ENCODE results near the gene PCDH9.

The PCDH9 gene

DNA sequence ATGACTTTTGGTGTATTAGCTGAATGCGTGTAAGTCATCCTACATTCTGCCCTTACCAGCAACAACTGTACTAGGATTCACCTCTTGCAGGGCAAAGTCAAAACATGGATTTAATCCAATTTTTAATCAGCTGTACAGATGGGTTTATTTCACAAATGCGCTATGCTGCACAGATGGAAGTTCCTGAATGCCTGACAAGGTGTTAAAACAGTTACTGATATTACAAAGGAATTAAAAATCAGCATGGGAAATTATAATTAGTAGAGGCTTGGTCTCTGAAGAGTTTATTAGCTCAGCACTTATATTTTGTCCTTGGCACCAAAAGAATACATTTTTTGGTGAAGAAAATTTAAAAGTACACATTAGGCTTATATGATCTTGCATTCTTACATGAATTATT, 448.9 kb downstream of the PCDH9 start:
- Histone ChIP-seq H3K4me1 (ENCODE audit: control insufficient read depth in 2 of 2, insufficient read depth in 1 of 2, low read depth in 1 of 2, low read length in 2 of 2) (no peaks in the 10 kb centered on the region), H3K27ac (replicated peaks; ENCODE audit: low read length) (no peak overlapping the region), H2BK120ac (ENCODE audit: low read depth, low read length) (no peak overlapping the region), H3K36me3 (replicated peaks in 1 of 2; ENCODE audit: control insufficient read depth in 2 of 2, insufficient read depth in 2 of 2, low read length in 2 of 2) (no peaks in the 10 kb centered on the region), H3K9me3 (replicated peaks in 1 of 2; ENCODE audit: control insufficient read depth in 2 of 2, insufficient read depth in 1 of 2, low read depth in 1 of 2, low read length in 2 of 2) (no peaks in the 10 kb centered on the region), H3K18ac (ENCODE audit: low read length) (no peak overlapping the region), H2AFZ (ENCODE audit: low read length) (no peak overlapping the region), H2BK15ac (ENCODE audit: low read length) (no peak overlapping the region), H3K14ac (ENCODE audit: low read length) (no peak overlapping the region), H3K4me2 (ENCODE audit: insufficient read depth, low read length, poor library complexity, severe bottlenecking) (no peak overlapping the region), H3K23ac (ENCODE audit: low read depth, low read length, poor library complexity) (no peak overlapping the region), H4K8ac (ENCODE audit: low read depth, low read length) (no peak overlapping the region), H2BK5ac (ENCODE audit: low read length) (no peak overlapping the region), H2BK12ac (ENCODE audit: low read length) (no peak overlapping the region), H4K91ac (ENCODE audit: low read depth, low read length, poor library complexity) (no peak overlapping the region), H3K4me3 (ENCODE audit: low read length in 2 of 2) (no peak overlapping the region), H3K79me1 (ENCODE audit: low read depth, low read length) (no peaks in the 10 kb centered on the region), H3K9ac (ENCODE audit: low read depth, low read length, poor library complexity) (no peak overlapping the region), H3K4ac (ENCODE audit: low read length) (no peak overlapping the region), H2AK5ac (ENCODE audit: low read depth, low read length) (no peak overlapping the region), H3K27me3 (ENCODE audit: control insufficient read depth in 3 of 3, insufficient read depth in 3 of 3, low read depth in 1 of 3, low read length in 3 of 3) (no peaks in the 10 kb centered on the region)
- no CpG with 5 or more reads among the region's 2 CpGs for WGBS, 2 donors (ENCODE audit: extremely low coverage in 2 of 2, insufficient read length in 2 of 2, insufficient replicate concordance in 1 of 2)
- DNase-seq (ENCODE audit: low spot score), result no peak

- no peak for DNase-seq (ENCODE audit: low spot score)
- H2BK120ac ChIP-seq (ENCODE audit: low read depth, low read length), result no peak overlapping the region
- no peaks in the 10 kb centered on the region for H3K4me1 ChIP-seq (ENCODE audit: control insufficient read depth in 2 of 2, insufficient read depth in 1 of 2, low read depth in 1 of 2, low read length in 2 of 2)
- H4K91ac ChIP-seq (ENCODE audit: low read depth, low read length, poor library complexity), result no peak overlapping the region
- H3K27ac ChIP-seq (replicated peaks; ENCODE audit: low read length), result no peak overlapping the region
- H3K14ac ChIP-seq (ENCODE audit: low read length), result no peak overlapping the region
- H3K9me3 ChIP-seq (replicated peaks in 1 of 2; ENCODE audit: control insufficient read depth in 2 of 2, insufficient read depth in 1 of 2, low read depth in 1 of 2, low read length in 2 of 2), result no peaks in the 10 kb centered on the region
- no peak overlapping the region for H3K4me2 ChIP-seq (ENCODE audit: insufficient read depth, low read length, poor library complexity, severe bottlenecking)
- H2BK12ac ChIP-seq (ENCODE audit: low read length), result no peak overlapping the region
- no peak overlapping the region for H3K23ac ChIP-seq (ENCODE audit: low read depth, low read length, poor library complexity)
- H3K9ac ChIP-seq (ENCODE audit: low read depth, low read length, poor library complexity), result no peak overlapping the region
- no peak overlapping the region for H3K18ac ChIP-seq (ENCODE audit: low read length)
- no peak overlapping the region for H2AFZ ChIP-seq (ENCODE audit: low read length)
- H2BK15ac ChIP-seq (ENCODE audit: low read length), result no peak overlapping the region
- H3K4ac ChIP-seq (ENCODE audit: low read length), result no peak overlapping the region
- no peaks in the 10 kb centered on the region for H3K79me1 ChIP-seq (ENCODE audit: low read depth, low read length)
- WGBS, 2 donors (ENCODE audit: extremely low coverage in 2 of 2, insufficient read length in 2 of 2, insufficient replicate concordance in 1 of 2), result no CpG with 5 or more reads among the region's 3 CpGs
- H2BK5ac ChIP-seq (ENCODE audit: low read length), result no peak overlapping the region
- H3K36me3 ChIP-seq (replicated peaks in 1 of 2; ENCODE audit: control insufficient read depth in 2 of 2, insufficient read depth in 2 of 2, low read length in 2 of 2), result no peaks in the 10 kb centered on the region
- no peak overlapping the region for H2AK5ac ChIP-seq (ENCODE audit: low read depth, low read length)
- H3K4me3 ChIP-seq (ENCODE audit: low read length in 2 of 2), result no peak overlapping the region
- no peaks in the 10 kb centered on the region for H3K27me3 ChIP-seq (ENCODE audit: control insufficient read depth in 3 of 3, insufficient read depth in 3 of 3, low read depth in 1 of 3, low read length in 3 of 3)
- H4K8ac ChIP-seq (ENCODE audit: low read depth, low read length), result no peak overlapping the region
Observed at GRCh38 chr13:66780814-66781213, 449.3 kb downstream of the PCDH9 start.

DNA sequence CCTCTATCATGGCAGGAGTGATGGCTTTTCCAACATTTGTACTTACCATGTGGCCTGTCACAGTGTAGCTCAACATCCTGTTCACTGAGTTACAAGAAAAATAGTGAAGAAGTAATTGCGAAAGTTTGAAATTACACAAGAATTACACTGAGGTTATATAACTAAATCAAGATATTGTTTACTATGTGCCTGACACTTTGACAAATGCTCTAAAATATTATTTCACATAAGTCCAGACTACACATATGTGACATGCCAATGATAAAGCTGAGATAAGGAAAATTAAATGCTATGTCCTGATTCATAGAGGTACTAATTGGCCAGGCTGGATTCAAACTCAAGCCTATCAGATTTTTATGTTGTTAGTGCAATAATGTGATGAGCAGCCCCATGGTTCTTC, 451.7 kb downstream of the PCDH9 start:
- Histone ChIP-seq H3K23ac (ENCODE audit: low read depth, low read length, poor library complexity) (no peak overlapping the region), H3K9ac (ENCODE audit: low read depth, low read length, poor library complexity) (no peak overlapping the region), H2AK5ac (ENCODE audit: low read depth, low read length) (no peak overlapping the region), H3K79me1 (ENCODE audit: low read depth, low read length) (no peaks in the 10 kb centered on the region), H2BK5ac (ENCODE audit: low read length) (no peak overlapping the region), H3K4me3 (ENCODE audit: low read length in 2 of 2) (no peak overlapping the region), H2BK120ac (ENCODE audit: low read depth, low read length) (no peak overlapping the region), H3K9me3 (replicated peaks in 1 of 2; ENCODE audit: control insufficient read depth in 2 of 2, insufficient read depth in 1 of 2, low read depth in 1 of 2, low read length in 2 of 2) (no peaks in the 10 kb centered on the region), H4K91ac (ENCODE audit: low read depth, low read length, poor library complexity) (no peak overlapping the region), H2AFZ (ENCODE audit: low read length) (no peak overlapping the region), H3K4me1 (ENCODE audit: control insufficient read depth in 2 of 2, insufficient read depth in 1 of 2, low read depth in 1 of 2, low read length in 2 of 2) (no peaks in the 10 kb centered on the region), H3K27ac (replicated peaks; ENCODE audit: low read length) (no peak overlapping the region), H3K27me3 (ENCODE audit: control insufficient read depth in 3 of 3, insufficient read depth in 3 of 3, low read depth in 1 of 3, low read length in 3 of 3) (no peaks in the 10 kb centered on the region), H3K4ac (ENCODE audit: low read length) (no peak overlapping the region), H4K8ac (ENCODE audit: low read depth, low read length) (no peak overlapping the region), H2BK12ac (ENCODE audit: low read length) (no peak overlapping the region), H3K18ac (ENCODE audit: low read length) (no peak overlapping the region), H3K14ac (ENCODE audit: low read length) (no peak overlapping the region), H3K4me2 (ENCODE audit: insufficient read depth, low read length, poor library complexity, severe bottlenecking) (no peak overlapping the region), H3K36me3 (replicated peaks in 1 of 2; ENCODE audit: control insufficient read depth in 2 of 2, insufficient read depth in 2 of 2, low read length in 2 of 2) (no peaks in the 10 kb centered on the region), H2BK15ac (ENCODE audit: low read length) (no peak overlapping the region)
- DNase-seq (ENCODE audit: low spot score), result no peak
- no CpG with 5 or more reads among the region's 1 CpG for WGBS, 2 donors (ENCODE audit: extremely low coverage in 2 of 2, insufficient read length in 2 of 2, insufficient replicate concordance in 1 of 2)

- Histone ChIP-seq H3K23ac (ENCODE audit: low read depth, low read length, poor library complexity) (no peak overlapping the region), H3K4me3 (ENCODE audit: low read length in 2 of 2) (no peak overlapping the region), H3K79me1 (ENCODE audit: low read depth, low read length) (no peaks in the 10 kb centered on the region), H2AFZ (ENCODE audit: low read length) (no peak overlapping the region), H3K14ac (ENCODE audit: low read length) (no peak overlapping the region), H3K27ac (replicated peaks; ENCODE audit: low read length) (no peak overlapping the region), H3K18ac (ENCODE audit: low read length) (no peak overlapping the region), H2BK5ac (ENCODE audit: low read length) (no peak overlapping the region), H3K36me3 (replicated peaks in 1 of 2; ENCODE audit: control insufficient read depth in 2 of 2, insufficient read depth in 2 of 2, low read length in 2 of 2) (no peaks in the 10 kb centered on the region), H3K4ac (ENCODE audit: low read length) (no peak overlapping the region), H2BK120ac (ENCODE audit: low read depth, low read length) (no peak overlapping the region), H4K91ac (ENCODE audit: low read depth, low read length, poor library complexity) (no peak overlapping the region), H3K9ac (ENCODE audit: low read depth, low read length, poor library complexity) (no peak overlapping the region), H2BK15ac (ENCODE audit: low read length) (no peak overlapping the region), H3K9me3 (replicated peaks in 1 of 2; ENCODE audit: control insufficient read depth in 2 of 2, insufficient read depth in 1 of 2, low read depth in 1 of 2, low read length in 2 of 2) (no peaks in the 10 kb centered on the region), H3K27me3 (ENCODE audit: control insufficient read depth in 3 of 3, insufficient read depth in 3 of 3, low read depth in 1 of 3, low read length in 3 of 3) (no peaks in the 10 kb centered on the region), H2AK5ac (ENCODE audit: low read depth, low read length) (no peak overlapping the region), H2BK12ac (ENCODE audit: low read length) (no peak overlapping the region), H3K4me2 (ENCODE audit: insufficient read depth, low read length, poor library complexity, severe bottlenecking) (no peak overlapping the region), H4K8ac (ENCODE audit: low read depth, low read length) (no peak overlapping the region), H3K4me1 (ENCODE audit: control insufficient read depth in 2 of 2, insufficient read depth in 1 of 2, low read depth in 1 of 2, low read length in 2 of 2) (no peaks in the 10 kb centered on the region)
- no CpG with 5 or more reads among the region's 3 CpGs for WGBS, 2 donors (ENCODE audit: extremely low coverage in 2 of 2, insufficient read length in 2 of 2, insufficient replicate concordance in 1 of 2)
- no peak for DNase-seq (ENCODE audit: low spot score)
Observed at GRCh38 chr13:66775196-66775595, 454.9 kb downstream of the PCDH9 start.

Data from neuronal stem cell (in vitro differentiated cells).